Measurements from ENCODE around the gene IGFBPL1. TPM values are rescaled to one million over a fixed set of nuclear protein-coding genes. Genes with fewer than 3 reads are reported as not detected.
"Not testable (repeated sequence)": the region's sequence is repeated elsewhere in the genome, so short reads cannot be mapped to it uniquely, and the experiment has no call there.

The IGFBPL1 gene
- total and polyA plus RNA-seq, 8 donors: 0.23 to 4.8 (median 1.7) TPM; not detected in 3

GRCh38 chr9:38384990-38385848, 39.0 kb downstream of the IGFBPL1 start:
- Histone ChIP-seq H3K4me1 (peaks cover 0 to 25% (median 2%) of the 10 kb centered on the region in 4 donors), H3K36me3 (no peaks in the 10 kb centered on the region), H3K9me3 (peaks cover 0 to 13% (median 5%) of the 10 kb centered on the region in 4 donors), H3K4me3 (no peak overlapping the region), H3K27me3 (no peaks in the 10 kb centered on the region), H3K27ac (peak overlapping the region in 2 of 5 donors; percentile 8 to 94)
- WGBS, 5 donors: 56 to 87% (median 67%) methylated on average over 3 of the region's 3 CpGs
- intact Hi-C loops (cut with DNase I; ENCODE audit: low total_unique reads): no loop called here
- no peak for DNase-seq
- TF ChIP-seq POLR2AphosphoS5 (IDR thresholded peaks at IDR 0.05) (no peak), EP300 (IDR thresholded peaks at IDR 0.05) (no peak), CTCF (IDR thresholded peaks at IDR 0.05) (no peak), POLR2A (IDR thresholded peaks at IDR 0.05) (no peak)

GRCh38 chr9:38382141-38382540, 42.1 kb downstream of the IGFBPL1 start:
- DNase-seq: no peak
- peak overlapping the region in 2 of 5 donors; percentile 40 to 94 for H3K27ac ChIP-seq
- intact Hi-C loops (cut with DNase I; ENCODE audit: low total_unique reads): no loop called here
- H3K4me1 ChIP-seq: peaks cover 0 to 7% (median 0%) of the 10 kb centered on the region in 4 donors
- no peaks in the 10 kb centered on the region for H3K27me3 ChIP-seq
- H3K9me3 ChIP-seq: peaks cover 0 to 13% (median 5%) of the 10 kb centered on the region in 4 donors
- TF ChIP-seq EP300 (IDR thresholded peaks at IDR 0.05) (no peak), POLR2AphosphoS5 (IDR thresholded peaks at IDR 0.05) (no peak), POLR2A (IDR thresholded peaks at IDR 0.05) (no peak), CTCF (IDR thresholded peaks at IDR 0.05) (no peak)
- H3K36me3 ChIP-seq: no peaks in the 10 kb centered on the region
- no peak overlapping the region for H3K4me3 ChIP-seq
- 80 to 89% (median 88%) methylated on average over 8 of the region's 8 CpGs for WGBS, 5 donors

- peak overlapping the region in 2 of 5 donors; percentile 2 to 94 for H3K27ac ChIP-seq
- no peaks in the 10 kb centered on the region for H3K36me3 ChIP-seq
- TF ChIP-seq EP300 (IDR thresholded peaks at IDR 0.05) (no peak), POLR2A (IDR thresholded peaks at IDR 0.05) (no peak), CTCF (IDR thresholded peaks at IDR 0.05) (no peak), POLR2AphosphoS5 (IDR thresholded peaks at IDR 0.05) (no peak)
- H3K9me3 ChIP-seq: peaks cover 0 to 13% (median 5%) of the 10 kb centered on the region in 4 donors
- peak in 1 of 2 donors; percentile 51 for DNase-seq
- H3K27me3 ChIP-seq: no peaks in the 10 kb centered on the region
- no peak overlapping the region for H3K4me3 ChIP-seq
- intact Hi-C loops (cut with DNase I; ENCODE audit: low total_unique reads): no loop called here
- H3K4me1 ChIP-seq: peaks cover 0 to 7% (median 0%) of the 10 kb centered on the region in 4 donors
- 44 to 49% (median 47%) methylated on average over 8 of the region's 8 CpGs for WGBS, 5 donors
Measured at GRCh38 chr9:38380872-38381534, 43.3 kb downstream of the IGFBPL1 start.

GRCh38 chr9:38380230-38380871, 43.9 kb downstream of the IGFBPL1 start:
- no peak for TF ChIP-seq EP300 (IDR thresholded peaks at IDR 0.05)
- TF ChIP-seq POLR2A (IDR thresholded peaks at IDR 0.05): no peak
- no peak for TF ChIP-seq CTCF (IDR thresholded peaks at IDR 0.05)
- TF ChIP-seq POLR2AphosphoS5 (IDR thresholded peaks at IDR 0.05): no peak
- Histone ChIP-seq H3K27ac (peak overlapping the region in 1 of 5 donors; percentile 94), H3K36me3 (no peaks in the 10 kb centered on the region), H3K9me3 (peaks cover 0 to 10% (median 4%) of the 10 kb centered on the region in 4 donors), H3K4me3 (no peak overlapping the region), H3K27me3 (no peaks in the 10 kb centered on the region), H3K4me1 (peaks cover 0 to 7% (median 0%) of the 10 kb centered on the region in 4 donors)
- WGBS, 5 donors: 70 to 81% (median 79%) methylated on average over 6 of the region's 6 CpGs
- no peak for DNase-seq
- intact Hi-C loops (cut with DNase I; ENCODE audit: low total_unique reads): no loop called here

- H3K4me3 ChIP-seq; H3K36me3 ChIP-seq; H3K27me3 ChIP-seq; intact Hi-C loops (cut with DNase I; ENCODE audit: low total_unique reads); DNase-seq; H3K9me3 ChIP-seq: not testable (repeated sequence)
- Histone ChIP-seq H3K27ac (peak overlapping the region in 3 of 5 donors; percentile 32 to 80 (median 49)), H3K4me1 (peaks cover 0 to 15% (median 0%) of the 10 kb centered on the region in 4 donors)
- WGBS, 5 donors: 96 to 98% (median 97%) methylated on average over 29 to 42 of the region's 42 CpGs
Measured at GRCh38 chr9:38377336-38378083, 46.7 kb downstream of the IGFBPL1 start.

All from stomach (tissue), 9 donors.